ENCODE results near the gene ABCG1.

The ABCG1 gene

DNA sequence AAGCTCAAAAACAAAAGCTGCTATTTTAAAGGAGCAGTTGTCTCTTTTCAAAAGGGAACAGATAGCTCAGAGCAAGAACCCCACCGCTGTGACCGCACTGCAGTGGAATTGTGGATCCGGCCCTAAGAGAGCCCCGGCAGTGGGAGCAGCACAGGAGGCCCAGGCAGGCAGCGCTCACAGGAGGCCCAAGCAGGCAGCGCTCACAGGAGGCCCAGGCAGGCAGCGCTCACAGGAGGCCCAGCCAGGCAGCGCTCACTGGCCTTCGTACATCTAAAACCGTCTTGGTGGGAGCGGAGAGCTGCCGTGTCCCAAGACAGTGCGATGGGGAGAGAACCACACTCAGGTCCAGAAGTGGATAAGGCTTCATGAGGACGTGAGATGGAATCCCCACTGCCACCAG is 92.2 kb downstream of the ABCG1 start:
- Histone ChIP-seq H3K4me2 (ENCODE audit: low read length) (no peak overlapping the region), H3K27ac (no peak overlapping the region)

DNA sequence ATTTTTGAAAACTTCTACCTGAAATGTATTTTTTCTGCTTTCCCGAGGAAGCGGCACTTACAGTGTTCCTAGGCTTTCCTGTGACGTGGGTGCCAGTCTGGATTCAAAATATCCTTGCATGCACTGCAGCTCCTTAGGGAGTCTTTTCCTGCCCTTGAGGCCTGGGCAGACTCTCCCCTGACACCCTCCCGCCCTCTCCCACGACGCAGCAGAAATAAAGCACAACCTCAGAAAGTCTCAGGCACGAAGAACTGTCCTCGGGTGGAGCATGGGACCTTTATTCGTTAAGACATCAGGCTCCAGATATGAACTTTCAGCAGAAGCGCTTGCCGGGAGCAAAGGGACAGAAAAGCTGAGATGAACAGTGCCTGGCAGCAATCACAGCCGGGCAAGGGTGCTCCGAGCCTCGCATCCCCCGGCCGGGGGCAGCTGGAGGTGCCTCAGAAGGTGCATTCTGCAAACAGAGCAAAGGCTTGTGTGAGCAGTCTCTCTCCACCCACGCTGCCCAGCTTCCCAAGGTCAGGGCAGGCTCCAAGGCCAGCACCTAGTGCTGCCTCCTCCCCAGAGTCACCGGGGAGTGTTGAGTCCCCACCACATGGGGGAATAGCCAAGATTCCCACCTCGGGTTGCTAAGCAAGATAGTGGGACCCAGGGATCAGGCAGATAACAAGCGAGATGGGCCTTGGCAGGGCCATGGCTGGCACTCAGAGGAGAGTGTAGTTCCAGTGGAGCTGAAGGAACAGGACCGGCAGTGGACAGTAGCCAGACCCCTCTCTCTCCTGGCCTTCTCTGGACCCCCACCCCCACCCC is 93.1 kb downstream of the ABCG1 start:
- Histone ChIP-seq H3K36me3 (ENCODE audit: control insufficient read depth, insufficient read depth, low read length) (no peaks in the 10 kb centered on the region), H2AFZ (no peak overlapping the region), H3K79me2 (no peaks in the 10 kb centered on the region), H3K9ac (no peak overlapping the region), H3K4me2 (ENCODE audit: low read length) (no peak overlapping the region), H3K27ac (no peak overlapping the region), H3K4me1 (peaks cover 6% of the 10 kb centered on the region), H3K9me3 (ENCODE audit: control insufficient read depth, low read length) (no peaks in the 10 kb centered on the region), H3K27me3 (ENCODE audit: control insufficient read depth, insufficient read depth, low read length) (no peaks in the 10 kb centered on the region), H3K4me3 (ENCODE audit: low read depth, low read length) (no peak overlapping the region)
- TF ChIP-seq, protein P1, sequence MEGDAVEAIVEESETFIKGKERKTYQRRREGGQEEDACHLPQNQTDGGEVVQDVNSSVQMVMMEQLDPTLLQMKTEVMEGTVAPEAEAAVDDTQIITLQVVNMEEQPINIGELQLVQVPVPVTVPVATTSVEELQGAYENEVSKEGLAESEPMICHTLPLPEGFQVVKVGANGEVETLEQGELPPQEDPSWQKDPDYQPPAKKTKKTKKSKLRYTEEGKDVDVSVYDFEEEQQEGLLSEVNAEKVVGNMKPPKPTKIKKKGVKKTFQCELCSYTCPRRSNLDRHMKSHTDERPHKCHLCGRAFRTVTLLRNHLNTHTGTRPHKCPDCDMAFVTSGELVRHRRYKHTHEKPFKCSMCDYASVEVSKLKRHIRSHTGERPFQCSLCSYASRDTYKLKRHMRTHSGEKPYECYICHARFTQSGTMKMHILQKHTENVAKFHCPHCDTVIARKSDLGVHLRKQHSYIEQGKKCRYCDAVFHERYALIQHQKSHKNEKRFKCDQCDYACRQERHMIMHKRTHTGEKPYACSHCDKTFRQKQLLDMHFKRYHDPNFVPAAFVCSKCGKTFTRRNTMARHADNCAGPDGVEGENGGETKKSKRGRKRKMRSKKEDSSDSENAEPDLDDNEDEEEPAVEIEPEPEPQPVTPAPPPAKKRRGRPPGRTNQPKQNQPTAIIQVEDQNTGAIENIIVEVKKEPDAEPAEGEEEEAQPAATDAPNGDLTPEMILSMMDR (IDR thresholded peaks at IDR 0.05) = no peak

More for the DNA sequence above, 92.2 kb downstream of the ABCG1 start:
- Histone ChIP-seq H3K9ac (no peak overlapping the region), H3K27me3 (ENCODE audit: control insufficient read depth, insufficient read depth, low read length) (no peaks in the 10 kb centered on the region), H3K4me1 (peaks cover 6% of the 10 kb centered on the region), H3K9me3 (ENCODE audit: control insufficient read depth, low read length) (no peaks in the 10 kb centered on the region), H3K36me3 (ENCODE audit: control insufficient read depth, insufficient read depth, low read length) (no peaks in the 10 kb centered on the region), H3K79me2 (no peaks in the 10 kb centered on the region), H3K4me3 (ENCODE audit: low read depth, low read length) (no peak overlapping the region), H2AFZ (no peak overlapping the region)
- TF ChIP-seq, protein P1 (IDR thresholded peaks at IDR 0.05) = no peak

DNA sequence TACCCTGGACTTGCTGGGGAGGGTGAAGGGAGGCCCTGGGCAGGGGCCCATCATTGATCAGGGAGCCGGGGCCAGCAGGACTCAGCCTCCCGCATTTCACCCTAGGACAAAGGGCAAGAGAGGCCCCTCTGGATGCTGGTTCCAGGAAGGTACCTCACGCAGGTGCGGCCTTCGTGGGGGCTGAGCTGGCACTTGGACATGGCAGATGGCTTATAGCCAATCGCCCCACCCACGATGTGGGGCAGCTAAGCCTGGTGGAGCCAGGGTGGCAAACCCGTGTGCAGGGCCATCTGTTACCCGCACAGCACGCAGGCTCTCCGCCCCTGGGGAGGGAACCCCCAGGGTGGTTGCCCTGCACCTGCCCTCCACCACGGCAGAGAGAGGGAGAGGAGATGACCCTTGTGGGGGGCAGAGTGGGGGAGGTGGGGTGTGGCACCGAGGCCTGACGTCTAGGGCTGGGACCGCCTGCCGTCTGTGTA is 93.7 kb downstream of the ABCG1 start:
- no peaks in the 10 kb centered on the region for H3K27me3 ChIP-seq (ENCODE audit: control insufficient read depth, insufficient read depth, low read length)
- H3K27ac ChIP-seq = no peak overlapping the region
- H3K4me1 ChIP-seq = peaks cover 6% of the 10 kb centered on the region
- H2AFZ ChIP-seq = no peak overlapping the region
- TF ChIP-seq, protein P1 (IDR thresholded peaks at IDR 0.05) = no peak
- H3K36me3 ChIP-seq (ENCODE audit: control insufficient read depth, insufficient read depth, low read length) = no peaks in the 10 kb centered on the region
- no peak overlapping the region for H3K4me3 ChIP-seq (ENCODE audit: low read depth, low read length)
- no peaks in the 10 kb centered on the region for H3K9me3 ChIP-seq (ENCODE audit: control insufficient read depth, low read length)
- H3K9ac ChIP-seq = no peak overlapping the region
- no peak overlapping the region for H3K4me2 ChIP-seq (ENCODE audit: low read length)
- H3K79me2 ChIP-seq = no peaks in the 10 kb centered on the region

DNA sequence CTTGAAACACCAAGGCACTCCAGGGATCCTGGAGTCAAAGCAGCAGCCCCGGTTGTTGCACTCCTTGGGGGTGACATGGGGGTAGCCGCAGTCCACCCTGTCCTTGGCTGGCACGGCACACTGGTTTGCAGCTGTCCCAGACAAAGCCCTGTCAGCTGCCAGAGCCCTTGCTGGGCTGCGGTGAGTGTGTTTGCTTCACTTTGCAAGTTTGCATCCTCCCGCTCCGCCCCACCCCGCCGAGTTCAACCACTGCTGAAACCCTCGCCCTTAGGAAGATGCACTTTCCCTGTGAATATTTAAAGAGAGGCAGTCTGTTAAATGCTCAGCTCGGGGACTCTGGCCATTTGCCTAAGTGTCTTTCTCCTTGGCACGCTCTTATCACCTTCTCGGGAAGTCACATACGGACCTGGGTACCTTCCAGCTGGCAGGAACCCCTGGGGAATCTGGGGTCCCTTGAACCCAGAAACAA is 94.6 kb downstream of the ABCG1 start:
- H3K4me3 ChIP-seq (ENCODE audit: low read depth, low read length) = no peak overlapping the region

More for the DNA sequence above, 94.6 kb downstream of the ABCG1 start:
- Histone ChIP-seq H3K4me1 (peaks cover 6% of the 10 kb centered on the region), H3K36me3 (ENCODE audit: control insufficient read depth, insufficient read depth, low read length) (no peaks in the 10 kb centered on the region), H3K27me3 (ENCODE audit: control insufficient read depth, insufficient read depth, low read length) (no peaks in the 10 kb centered on the region), H2AFZ (no peak overlapping the region), H3K27ac (no peak overlapping the region), H3K79me2 (no peaks in the 10 kb centered on the region), H3K9ac (no peak overlapping the region), H3K4me2 (ENCODE audit: low read length) (no peak overlapping the region), H3K9me3 (ENCODE audit: control insufficient read depth, low read length) (no peaks in the 10 kb centered on the region)
- TF ChIP-seq, protein P1 (IDR thresholded peaks at IDR 0.05) = no peak

Measured in parathyroid adenoma (tissue), 2 donors.